Superior temporal gyrus (tissue), 1 donor: ENCODE data around the gene KLHL22.
"Not testable (repeated sequence)": the region's sequence is repeated elsewhere in the genome, so short reads cannot be mapped to it uniquely, and the experiment has no call there.

Source experiments
- DNase-seq: peaks from one replicate; pipeline ENCODE4 v3.0.0-alpha.2; 2016; ENCODE audit errors: extremely low spot score

The KLHL22 gene

DNA sequence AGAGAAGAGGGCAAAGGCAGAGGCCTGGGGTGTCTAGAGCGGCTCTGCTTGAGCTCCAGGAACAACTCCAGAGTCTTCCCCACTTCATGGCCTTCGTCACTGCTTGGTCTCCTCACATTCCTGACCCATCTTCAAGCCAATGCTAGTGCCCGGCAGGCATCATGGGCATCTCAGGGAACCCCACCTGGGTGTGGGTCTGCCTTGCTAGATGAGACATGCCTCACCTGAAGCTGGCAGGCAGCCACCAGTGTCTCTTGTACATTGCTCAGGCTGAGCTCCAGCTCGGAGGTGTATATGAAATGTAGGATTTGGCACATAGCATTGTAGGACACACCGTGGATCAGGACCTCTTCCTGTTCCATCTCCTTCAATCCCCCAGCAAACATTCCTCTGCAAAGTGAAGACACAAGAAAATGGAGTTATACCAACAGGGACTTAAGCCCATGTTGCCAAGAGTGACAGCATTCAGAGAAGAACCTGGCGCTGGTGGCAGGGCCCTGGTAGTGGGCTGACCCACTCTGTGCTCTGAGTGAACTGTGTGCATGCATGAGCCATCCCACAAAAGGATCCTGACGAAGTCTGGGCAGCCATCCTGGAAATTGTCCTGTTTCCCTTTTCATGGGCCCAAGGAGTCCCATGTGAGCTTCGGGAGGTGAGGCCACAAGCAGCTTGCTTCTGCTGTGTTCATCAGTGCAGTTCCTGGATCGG, 24.3 kb downstream of the KLHL22 start:
- no peak for DNase-seq

DNA sequence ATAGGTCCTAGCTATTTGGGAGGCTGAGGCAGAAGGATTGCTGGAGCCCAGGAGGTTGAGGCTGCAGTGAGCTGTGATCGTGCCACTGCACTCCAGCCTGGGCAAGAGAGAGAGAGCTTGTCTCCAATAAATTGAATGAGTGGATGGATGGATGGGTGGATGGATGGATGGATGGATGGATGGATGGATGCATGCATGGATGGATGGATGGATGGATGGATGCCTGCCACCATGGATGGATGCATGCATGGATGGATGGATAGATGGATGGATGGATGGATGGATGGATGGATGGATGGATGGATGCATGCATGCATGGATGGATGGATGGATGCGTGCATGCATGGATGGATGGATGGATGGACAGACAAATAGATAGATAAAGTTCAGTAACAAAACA, 25.1 kb downstream of the KLHL22 start:
- DNase-seq: not testable (repeated sequence)

DNA sequence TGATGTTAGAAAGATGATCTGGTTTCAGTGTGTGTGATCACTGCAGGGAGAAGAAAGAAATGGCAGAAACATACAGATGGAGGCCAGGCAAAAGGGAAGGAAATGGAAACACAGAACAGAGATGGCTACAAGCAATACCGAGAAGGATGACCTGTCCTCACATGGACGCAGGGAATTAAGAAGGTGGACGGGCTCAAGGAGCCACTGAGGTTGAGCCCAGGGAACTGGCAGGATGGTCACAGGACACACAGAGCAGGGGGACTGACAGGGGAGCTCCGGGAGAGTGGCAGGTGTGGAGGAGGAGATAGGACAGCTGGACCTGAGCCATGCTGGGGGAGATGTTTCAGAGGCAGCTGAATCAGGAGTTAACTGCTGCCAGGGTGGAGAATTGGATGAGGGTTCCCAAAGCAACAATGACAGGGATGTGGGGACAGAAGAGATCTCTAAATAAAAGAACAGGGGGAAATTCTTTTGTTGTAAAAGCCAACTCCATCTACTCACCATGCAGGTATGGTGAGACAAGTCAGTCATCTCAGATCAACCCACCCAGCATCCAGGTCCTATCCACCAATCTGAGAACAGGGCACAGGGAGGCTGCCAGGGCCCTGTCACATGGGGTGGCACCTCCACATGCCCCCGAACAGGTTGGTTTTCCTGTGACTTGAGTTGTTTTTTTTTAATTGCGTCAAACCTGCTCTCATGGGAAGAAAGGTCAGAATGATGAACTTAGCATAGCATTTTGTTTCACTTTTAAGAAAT, 26.3 kb downstream of the KLHL22 start:
- no peak for DNase-seq

DNA sequence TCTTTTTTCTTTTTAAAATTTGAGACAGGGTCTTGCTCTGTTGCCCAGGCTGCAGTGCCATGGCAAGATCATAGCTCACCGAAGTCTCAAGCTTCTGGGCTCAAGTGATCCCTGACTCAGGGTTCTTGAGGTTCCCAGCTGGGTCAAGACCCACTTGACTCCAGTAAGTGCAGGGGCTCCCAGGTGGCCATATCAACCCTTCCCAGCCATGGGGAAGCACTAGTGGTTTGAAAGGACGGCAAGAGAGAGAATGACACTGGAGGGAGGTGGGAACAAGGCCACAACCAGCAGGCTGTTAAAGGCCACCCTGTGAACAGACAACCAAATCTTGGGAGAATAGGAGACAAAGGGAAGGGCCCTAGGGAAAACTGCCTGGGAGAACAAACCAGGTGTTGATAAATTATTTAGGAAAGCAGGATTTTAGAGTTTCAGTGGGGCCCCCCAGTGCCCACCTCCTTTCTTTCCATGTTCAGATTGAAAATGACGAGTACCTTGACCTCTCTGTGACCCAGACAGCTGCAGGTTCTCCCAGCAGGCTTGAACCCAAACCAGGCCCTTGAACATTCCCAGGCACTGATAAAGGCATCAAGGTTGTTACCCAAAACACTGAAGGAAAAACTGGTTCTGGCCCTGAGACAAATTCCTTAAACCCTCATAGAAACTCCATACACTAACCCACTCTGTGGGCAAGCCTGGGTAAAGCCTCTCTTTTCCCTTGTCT, 28.8 kb downstream of the KLHL22 start:
- DNase-seq: no peak

DNA sequence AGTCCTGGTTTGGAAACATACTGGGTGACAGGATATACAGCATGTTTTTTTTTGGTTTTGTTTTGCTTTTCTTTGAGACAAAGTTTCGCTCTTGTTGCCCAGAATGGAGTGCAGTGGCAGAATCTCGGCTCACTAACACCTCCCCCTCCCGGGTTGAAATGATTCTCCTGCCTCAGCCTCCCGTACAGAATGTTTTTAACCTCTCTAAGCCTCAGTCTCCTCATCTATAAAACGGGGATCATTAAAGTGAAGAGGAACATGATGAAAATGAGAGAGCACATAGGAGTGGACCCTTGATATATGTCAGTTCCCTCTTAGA, 29.9 kb downstream of the KLHL22 start:
- DNase-seq: no peak

DNA sequence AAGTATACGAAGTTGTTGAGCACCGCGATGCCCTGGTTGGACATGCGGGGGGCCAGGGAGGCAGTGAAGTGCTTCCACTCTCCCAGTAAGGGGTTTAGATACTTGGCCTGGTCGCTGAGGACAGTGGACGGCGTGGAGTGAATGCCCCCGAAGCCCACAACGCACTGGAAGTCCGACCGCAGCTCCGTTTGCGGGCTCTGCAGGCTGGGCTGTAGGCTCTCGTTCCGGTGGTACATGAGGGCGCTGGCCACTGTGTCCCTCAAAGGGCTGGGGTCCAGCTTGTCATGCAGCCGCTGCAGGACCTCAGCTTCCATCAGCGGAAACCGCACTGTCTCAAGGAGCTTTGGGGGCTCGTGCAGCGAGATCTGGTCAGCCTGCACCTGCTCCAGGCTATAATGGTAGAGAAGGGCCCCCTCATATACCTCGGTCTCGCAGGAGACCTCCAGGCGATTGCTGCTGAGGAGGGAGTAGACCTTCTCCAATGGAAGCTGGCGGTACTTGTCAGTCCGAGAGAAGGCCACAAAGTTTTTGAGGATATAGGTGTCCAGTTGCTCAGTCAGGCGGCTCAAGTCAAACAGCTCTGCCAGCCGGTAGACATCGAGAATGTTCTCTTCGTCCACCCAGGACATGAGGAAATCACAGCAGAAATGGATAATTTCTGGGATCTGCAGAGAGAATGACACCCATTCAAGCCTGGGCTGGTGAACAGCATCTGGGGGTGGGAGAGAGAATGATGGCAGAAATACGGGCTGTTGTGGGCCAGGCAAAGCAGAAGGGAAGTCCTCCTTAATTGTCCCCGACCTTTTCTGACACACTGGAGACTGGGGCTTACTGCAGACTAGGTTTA, 30.5 kb downstream of the KLHL22 start:
- DNase-seq: no peak

DNA sequence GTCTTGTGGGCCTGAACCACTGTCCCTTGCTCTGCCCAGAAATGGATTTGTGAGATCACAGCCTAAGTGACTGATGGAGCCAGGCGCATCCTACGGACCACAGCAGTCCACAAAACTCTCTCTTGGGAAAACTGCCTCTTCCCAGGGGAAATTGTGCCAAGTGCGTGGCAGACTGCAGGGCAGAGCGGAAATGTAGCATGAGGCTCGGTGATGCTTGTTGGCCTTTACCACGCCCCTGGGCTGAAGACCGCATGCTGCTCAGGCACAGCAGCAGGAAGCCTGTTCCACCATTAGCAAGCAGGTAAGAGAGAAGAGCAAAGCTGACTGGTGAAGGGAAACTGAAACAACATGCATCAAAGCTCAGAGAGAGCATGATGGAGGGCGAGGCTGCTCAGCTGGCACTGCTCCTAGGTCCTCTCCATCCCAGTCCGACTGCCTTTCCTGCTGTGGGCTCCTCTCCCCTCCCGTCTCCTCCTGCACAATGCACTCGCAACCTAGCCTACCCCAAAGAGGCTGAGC, 31.4 kb downstream of the KLHL22 start:
- DNase-seq: no peak

DNA sequence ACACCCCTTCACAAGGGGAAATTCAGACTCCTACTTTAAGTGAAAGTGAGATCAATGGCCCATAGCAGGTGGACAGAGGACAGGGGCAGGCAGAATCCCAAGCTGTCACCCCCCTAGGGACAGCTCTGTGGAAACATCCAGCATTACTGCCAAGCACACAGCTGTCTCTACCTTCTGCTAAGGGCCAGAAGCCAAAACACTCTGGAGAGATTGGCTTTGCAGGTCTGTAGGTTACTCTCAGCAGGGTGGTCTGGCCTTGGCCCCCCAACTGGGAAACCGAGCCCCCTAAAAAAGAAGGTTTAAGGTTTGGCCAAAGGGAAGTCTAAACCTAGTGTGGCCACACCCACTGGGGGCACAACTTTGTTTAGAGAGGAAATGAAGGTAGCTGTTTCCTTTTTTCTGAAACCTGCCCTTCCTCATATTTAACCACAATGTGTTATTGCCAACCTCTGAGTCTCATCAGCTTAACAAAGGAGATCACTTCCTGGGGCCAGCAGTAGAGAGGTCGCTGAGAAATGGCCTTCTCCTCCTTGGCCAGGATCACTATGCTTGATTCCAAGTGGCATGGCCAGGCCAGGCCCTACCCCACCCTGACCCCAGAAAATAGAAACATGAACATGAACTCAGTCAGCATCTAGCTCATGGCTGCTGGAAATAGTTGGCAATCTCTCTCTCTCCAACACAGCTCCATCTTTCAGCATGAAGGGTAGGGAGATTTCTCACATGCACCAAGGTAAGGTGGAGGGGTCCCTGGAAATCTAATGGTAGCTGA, 32.1 kb downstream of the KLHL22 start:
- DNase-seq: no peak

DNA sequence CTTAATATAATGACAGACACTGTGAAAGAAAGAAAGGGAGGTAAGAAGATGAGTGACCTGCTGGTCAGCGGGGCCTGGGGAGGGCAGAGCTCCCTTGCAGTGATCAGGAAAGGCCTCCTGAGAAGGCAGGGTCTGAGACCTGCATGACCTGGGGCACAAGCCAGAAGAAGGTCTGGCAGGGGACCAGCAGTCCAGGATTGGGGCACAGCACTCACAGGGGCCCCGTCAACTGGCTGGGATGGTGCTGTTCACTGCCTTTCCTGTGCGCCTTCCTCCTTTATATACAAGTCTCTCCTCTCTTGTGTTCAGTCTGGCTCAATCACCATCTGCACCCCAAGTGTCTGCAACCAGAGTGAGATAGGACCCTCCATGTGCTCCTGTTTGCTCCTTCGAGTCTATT, 35.7 kb downstream of the KLHL22 start:
- no peak for DNase-seq

DNA sequence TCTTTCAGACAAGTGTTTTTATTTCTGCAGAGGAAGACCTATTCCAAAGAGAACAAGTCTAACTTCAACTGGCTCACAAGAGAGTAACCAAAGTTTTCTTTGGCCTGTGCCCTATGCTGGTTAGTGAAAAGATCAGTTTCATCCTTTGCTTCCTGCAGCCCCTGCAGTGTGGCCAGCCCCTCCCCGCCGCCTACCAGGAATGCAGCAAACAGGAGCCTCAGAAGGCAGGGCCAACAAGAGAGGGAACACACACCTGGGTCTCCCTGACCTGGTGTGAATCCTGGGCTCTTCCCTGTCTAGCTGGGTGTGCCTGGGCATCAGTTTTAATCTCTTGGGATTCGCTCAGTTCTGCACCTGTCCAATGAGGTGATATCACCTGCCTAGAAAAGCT, 36.4 kb downstream of the KLHL22 start:
- no peak for DNase-seq

DNA sequence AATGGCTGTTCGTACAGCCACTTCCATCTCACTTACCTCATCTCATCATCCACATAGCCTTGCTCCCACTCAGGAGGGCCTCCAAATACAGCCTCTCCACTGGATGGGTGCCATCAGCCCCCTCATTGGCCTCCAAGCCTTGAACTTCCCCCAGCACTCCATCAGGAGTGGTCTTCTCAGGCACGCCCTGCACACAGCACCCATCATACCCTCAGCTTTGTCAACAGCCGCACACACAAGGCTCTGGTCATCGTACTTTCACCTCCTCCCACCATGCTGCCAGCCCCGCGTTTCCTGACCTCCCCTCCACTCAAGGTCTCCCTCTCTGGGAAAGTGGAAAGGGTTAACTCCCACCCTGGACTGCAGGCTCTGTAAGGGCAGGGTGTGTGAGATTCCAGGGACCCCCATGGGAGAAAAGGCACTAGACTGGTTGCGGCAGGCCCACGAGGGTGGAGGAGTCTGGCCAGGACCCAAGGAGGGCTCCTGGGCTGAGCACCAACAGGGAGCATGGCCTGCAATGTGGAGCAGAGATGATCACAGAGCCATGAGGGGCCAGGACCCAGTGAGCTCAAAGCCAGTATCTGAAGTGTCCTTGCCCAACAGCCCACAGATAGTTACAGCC, 37.0 kb downstream of the KLHL22 start:
- DNase-seq: no peak

DNA sequence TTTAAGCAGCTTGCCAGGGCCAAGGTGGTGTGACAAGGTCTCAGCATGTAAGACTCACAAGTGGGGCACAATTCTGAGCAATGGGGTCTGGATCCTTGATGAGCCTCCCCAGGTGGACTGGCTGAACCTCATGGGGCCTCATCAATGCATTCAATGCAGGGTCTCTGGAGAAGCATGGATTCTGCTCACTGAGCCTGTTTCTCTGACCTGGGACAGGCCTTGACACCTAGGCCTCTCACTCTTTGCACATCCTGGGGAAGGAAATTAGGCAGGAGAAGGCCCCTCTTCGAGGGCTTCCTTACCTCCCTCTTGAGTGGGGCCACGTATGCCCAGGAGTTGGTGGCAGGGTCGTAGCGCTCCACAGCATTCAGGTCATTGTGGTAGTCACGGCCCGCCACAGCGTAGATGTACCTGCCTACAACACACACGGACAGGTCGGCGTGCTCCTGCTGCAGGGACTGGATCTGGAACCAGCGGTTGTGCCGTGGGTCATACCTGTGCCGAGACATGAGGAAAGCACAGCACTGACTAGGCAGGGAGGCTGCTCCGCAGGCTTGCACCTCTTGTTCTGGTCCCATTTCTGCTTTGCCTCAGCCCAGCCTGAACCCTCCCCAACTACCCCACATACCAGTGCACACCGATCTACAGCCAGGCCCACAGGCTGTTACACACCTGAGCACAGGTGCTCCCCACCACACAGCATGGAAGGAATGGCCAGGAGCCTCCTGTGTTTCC, 37.9 kb downstream of the KLHL22 start:
- DNase-seq: no peak

DNA sequence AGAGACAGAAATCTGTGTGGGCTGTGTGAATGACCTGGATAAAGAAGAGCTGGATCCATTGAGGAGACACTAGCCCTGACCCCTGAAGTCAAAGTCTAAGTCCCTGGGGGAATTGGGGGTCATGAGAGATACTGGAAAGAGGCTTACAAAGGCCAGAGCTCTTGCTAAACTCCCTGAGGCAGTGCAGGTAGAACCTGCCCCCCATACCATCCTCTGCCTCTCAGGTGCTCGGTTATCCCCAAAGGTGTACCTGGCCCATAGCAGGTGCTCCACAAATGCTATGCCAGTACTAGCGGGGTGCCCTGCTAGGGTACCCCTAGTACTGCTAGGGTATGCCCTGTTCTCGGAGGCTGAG, 38.9 kb downstream of the KLHL22 start:
- no peak for DNase-seq

DNA sequence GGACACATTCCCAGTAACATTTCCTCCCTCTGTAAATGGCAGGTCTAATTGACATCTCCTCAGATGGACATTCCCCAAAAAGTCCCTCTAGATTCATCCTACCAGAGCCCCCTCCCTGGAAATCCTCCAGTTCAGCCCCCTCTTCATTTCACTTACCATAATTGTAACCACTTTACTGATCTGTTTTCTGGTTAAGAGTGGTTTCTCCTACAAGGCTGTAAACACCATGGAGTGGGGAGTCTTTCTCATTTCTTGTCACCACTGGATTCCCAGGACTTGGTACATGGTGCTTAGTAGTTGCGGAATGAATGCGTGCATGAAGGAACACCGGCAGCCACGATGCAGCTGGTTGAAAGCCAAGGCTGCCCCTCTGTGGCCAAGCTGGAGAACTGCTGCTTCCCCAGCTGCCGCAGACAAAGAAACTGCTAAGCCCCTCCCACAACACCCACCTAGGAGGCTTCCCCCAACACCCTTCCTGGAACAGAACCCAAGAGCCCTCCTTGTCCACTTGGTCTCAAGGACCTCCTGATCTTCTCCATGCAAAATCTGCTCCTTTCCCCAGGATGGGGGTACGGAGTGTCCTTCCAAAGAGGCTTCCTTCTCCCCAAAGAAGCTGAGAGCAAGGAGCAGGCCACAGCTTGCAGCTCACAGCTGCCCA, 39.4 kb downstream of the KLHL22 start:
- peak; percentile 83 for DNase-seq

DNA sequence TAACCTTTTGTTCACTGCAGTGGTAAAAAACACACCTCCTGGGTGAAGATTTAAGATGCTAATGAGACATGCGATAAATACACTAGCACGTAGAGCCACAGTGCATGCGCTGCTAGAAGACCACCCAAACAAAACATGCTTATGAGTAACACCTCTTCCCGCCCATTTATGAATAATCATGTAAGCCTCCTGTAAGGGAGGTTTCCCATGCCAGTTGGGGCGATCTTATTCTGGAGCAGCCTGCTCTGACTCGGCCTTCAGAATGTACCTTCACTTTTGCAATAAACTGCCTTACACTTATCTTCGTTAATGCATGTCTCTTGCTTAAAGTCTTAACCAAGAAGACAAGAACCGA, 39.9 kb downstream of the KLHL22 start:
- no peak for DNase-seq

DNA sequence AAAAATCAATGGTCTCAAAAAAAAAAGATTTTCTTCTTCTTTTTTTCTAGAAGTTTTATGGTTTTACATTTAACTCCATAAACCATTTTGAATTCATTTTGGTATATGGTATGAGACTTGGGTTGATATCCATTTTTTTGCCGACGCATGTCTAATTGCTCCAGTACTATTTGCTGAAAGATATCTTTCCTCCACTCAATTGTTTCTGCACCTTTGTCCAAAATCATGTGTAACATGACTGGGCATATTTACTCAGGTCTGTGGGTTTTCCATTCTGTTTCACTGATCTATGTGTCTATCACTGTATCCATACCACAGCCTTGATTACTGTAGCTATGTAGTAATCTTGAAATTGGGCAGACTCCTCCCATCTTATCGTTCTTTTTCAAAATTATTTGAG, 42.4 kb downstream of the KLHL22 start:
- DNase-seq: no peak

DNA sequence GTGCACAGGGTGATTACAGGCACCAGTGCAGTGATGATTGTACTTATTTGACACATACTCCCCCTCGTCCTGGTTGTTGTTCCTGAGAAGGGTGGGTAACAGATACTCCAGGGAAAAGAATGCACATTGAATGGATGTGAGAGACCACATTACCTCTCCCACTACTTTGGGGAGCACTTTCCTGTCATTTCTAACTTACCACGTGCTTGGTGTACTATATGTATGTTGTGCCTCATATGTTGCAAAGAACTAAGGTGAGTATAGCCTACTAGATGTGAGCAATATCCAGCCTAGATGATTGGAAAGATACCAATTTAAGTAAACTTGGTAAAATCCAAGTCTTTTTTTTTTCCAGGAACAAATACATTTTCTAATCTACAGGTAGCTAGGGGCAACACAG, 43.7 kb downstream of the KLHL22 start:
- DNase-seq: no peak

DNA sequence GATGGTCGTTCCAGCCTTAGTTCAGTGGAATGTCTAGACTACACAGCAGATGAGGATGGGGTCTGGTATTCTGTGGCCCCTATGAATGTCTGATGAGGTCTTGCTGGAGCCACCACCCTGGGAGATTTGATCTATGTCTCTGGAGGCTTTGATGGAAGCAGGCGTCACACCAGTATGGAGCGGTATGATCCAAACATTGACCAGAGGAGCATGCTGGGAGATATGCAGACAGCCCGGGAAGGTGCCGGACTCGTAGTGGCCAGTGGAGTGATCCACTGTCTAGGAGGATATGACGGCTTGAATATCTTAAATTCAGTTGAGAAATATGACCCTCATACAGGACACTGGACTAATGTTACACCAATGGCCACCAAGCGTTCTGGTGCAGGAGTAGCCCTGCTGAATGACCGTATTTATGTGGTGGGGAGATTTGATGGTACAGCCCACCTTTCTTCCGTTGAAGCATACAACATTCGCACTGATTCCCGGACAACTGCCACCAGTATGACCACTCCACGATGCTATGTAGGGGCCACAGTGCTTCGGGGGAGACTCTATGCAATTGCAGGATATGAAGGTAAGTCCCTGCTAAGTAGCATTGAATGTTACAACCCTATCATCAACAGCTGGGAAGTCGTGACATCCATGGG, 44.3 kb downstream of the KLHL22 start:
- DNase-seq: not testable (repeated sequence)

DNA sequence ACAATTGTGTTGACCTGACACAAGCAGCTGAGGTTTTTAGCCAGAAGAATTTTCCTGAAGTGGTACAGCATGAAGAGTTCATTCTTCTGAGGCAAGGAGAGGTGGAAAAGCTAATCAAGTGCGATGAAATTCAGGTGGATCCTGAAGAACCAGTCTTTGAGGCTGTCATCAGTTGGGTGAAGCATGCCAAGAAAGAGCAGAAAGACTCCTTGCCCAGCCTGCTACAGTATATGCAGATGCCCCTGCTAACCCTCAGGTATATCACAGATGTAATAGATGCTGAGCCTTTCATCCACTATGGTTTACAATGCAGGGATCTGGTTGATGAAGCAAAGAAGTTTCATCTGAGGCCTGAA, 45.1 kb downstream of the KLHL22 start:
- no peak for DNase-seq
